T-helper 2 cell treated with Interferon-gamma antibody and Interleukin-4, amounts not matched to agents 5 μg/mL and 100 μg/mL, for 36 hours (primary cell): ENCODE data around the gene QRICH2.
"Not testable (repeated sequence)": the region's sequence is repeated elsewhere in the genome, so short reads cannot be mapped to it uniquely, and the experiment has no call there.

Experiments
- DNase-seq: peaks from one replicate; pipeline ENCODE4 v3.0.0; 2021; ENCODE audit warnings: low spot score
- H3K27ac Mint-ChIP-seq: one replicate; pipeline ENCODE4 v1.8.0; 2021; ENCODE audit warnings: mild to moderate bottlenecking, mixed read lengths
- H3K27me3 Mint-ChIP-seq: one replicate; pipeline ENCODE4 v1.8.0; 2021; ENCODE audit warnings: low read depth, mixed read lengths
- H3K36me3 Mint-ChIP-seq: one replicate; pipeline ENCODE4 v1.8.0; 2021; ENCODE audit warnings: low read depth, mixed read lengths
- H3K4me1 Mint-ChIP-seq: one replicate; pipeline ENCODE4 v1.8.0; 2021; ENCODE audit warnings: low read depth, mixed read lengths
- H3K4me3 Mint-ChIP-seq: one replicate; pipeline ENCODE4 v1.8.0; 2022; ENCODE audit warnings: mild to moderate bottlenecking, moderate library complexity, mixed read lengths
- H3K9me3 Mint-ChIP-seq: one replicate; pipeline ENCODE4 v1.8.0; 2021; ENCODE audit warnings: mixed read lengths

The QRICH2 gene

GRCh38 chr17:76307966-76308338 is at the start of gene QRICH2:
Gene QRICH2 (minus strand): TSS chr17:76308276. CDS start chr17:76307998, 278 bp downstream.
- DNase-seq, result no peak
- Mint-ChIP-seq H3K4me3 (no peak within 1 kb of the TSS), H3K4me1 (peaks cover 4% of the 10 kb centered on the region), H3K9me3 (no peaks in the 10 kb centered on the region), H3K36me3 (peaks cover 12% of the 10 kb centered on the region), H3K27me3 (no peaks in the 10 kb centered on the region), H3K27ac (no peak within 1 kb of the TSS)

DNA sequence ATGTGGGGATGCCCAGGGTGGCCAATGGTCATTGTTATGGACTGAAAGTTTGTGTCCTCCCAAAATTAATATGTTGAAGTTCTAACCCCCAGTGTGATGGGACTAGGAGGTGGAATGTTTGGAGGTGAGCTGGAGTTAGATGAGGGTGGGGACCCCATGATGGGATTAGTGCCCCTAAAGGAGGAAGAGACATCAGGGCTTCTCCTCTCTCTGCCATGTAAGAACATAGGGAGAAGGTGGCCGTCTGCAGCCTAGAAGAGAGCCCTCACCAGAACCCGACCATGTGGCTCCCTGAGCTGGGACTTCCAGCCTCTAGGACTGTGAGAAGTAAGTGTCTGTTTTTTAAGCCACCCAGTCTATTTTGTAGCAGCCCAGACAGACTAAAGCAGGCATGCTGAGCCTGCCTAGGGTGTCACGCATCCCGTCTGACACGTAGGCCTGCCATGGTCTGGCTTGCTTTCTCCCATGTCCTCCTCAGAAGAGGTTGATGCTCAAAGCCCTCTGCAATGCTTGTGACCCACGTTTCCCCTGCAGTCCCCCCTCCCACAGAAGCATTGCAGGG is 49.6 kb upstream of the QRICH2 start:
- Mint-ChIP-seq H3K27ac (no peak overlapping the region), H3K9me3 (no peaks in the 10 kb centered on the region), H3K27me3 (peaks cover 2% of the 10 kb centered on the region), H3K4me1 (peaks cover 13% of the 10 kb centered on the region), H3K36me3 (no peaks in the 10 kb centered on the region), H3K4me3 (no peak overlapping the region)
- DNase-seq, result no peak

DNA sequence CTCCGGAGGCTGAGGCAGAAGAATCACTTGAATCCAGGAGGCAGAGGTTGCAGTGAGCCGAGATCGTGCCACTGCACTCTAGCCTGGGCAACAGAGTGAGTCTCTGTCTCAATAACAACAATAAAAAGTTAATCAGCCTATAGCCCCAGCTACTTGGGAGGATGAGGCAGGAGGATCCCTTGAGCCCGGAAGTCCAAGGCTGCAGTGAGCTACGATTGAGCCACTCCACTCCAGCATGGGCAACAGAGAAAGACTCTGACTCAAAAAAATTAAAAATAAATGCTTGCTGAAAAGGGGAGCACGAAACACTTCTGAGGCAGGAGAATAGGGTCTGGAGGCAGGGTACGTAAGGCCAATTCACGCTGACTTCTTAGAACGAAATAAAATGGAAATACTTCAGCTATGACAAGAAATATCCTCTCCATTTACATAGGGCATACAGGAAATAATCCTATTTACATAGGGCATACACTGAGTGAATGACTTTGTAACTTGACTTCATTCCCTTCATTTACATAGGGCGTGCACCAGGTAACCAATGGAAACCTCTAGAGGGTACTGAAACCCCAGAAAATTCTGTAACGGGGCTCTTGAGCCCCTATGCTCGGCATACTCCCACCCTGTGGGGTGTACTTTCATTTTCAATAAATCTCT is 48.9 kb upstream of the QRICH2 start:
- H3K36me3 Mint-ChIP-seq, result no peaks in the 10 kb centered on the region
- H3K9me3 Mint-ChIP-seq, result no peaks in the 10 kb centered on the region
- peaks cover 19% of the 10 kb centered on the region for H3K4me1 Mint-ChIP-seq
- H3K27me3 Mint-ChIP-seq, result peaks cover 2% of the 10 kb centered on the region
- H3K27ac Mint-ChIP-seq, result peak overlapping the region; percentile 5
- H3K4me3 Mint-ChIP-seq, result no peak overlapping the region
- DNase-seq, result no peak

DNA sequence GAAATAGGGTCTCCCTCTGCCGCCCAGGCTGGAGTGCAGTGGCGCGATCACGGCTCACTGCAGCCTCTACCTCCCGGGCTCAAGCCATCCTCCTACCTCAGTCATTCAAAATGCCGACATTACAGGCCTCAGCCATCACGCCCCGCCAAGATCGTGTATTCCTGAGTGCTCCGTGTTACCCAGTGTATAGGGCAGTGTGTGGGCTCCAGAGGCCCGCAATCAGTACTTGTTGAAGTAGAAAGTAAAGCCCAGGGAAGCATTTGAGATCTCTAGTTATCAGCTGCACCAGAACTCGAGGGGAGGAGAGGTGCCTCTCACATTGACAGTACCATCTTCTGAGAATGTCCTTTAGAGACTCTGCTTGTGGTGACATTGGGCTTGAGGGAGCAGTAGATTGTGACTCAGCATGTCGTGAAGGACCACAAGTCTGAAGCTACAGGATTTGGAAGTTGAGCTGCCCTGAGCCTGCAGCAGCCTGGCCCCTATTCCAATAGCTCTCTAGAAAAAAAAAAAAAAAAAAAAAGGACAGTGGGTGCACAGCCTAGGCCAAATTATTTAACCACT is 46.8 kb upstream of the QRICH2 start:
- Mint-ChIP-seq H3K27ac (peak overlapping the region; percentile 50), H3K36me3 (peaks cover 4% of the 10 kb centered on the region), H3K27me3 (no peaks in the 10 kb centered on the region), H3K4me1 (peaks cover 27% of the 10 kb centered on the region), H3K9me3 (no peaks in the 10 kb centered on the region), H3K4me3 (peak overlapping the region; percentile 88)
- DNase-seq, result peak; percentile 8

DNA sequence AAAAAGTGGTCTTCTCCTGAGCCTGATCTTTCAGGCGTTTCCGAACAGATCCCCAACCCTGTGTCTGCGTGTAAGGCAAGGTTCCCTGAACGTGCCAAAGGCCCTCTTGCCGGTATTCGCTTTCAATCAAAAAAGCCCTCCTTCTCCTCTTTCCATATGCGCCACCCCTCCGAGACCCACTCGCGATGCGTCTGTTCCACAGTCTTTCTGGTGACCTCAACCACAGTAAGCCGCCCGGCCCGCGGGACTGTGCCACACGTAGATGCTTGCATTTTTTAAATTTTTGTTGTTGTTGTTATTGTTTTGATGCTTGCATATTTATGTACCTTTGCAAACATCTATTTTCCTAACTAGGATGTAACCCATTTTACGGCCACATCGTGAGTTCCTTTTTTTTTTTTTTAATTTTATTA is 46.2 kb upstream of the QRICH2 start:
- Mint-ChIP-seq H3K36me3 (peaks cover 4% of the 10 kb centered on the region), H3K9me3 (no peaks in the 10 kb centered on the region), H3K4me3 (peak overlapping the region; percentile 88), H3K27ac (peak overlapping the region; percentile 97), H3K27me3 (no peaks in the 10 kb centered on the region), H3K4me1 (peaks cover 27% of the 10 kb centered on the region)
- no peak for DNase-seq

- H3K4me3 Mint-ChIP-seq, result peak within 1 kb of the TSS; percentile 94
- peaks cover 4% of the 10 kb centered on the region for H3K36me3 Mint-ChIP-seq
- H3K27ac Mint-ChIP-seq, result peak within 1 kb of the TSS; percentile 97
- peaks cover 27% of the 10 kb centered on the region for H3K4me1 Mint-ChIP-seq
- peak; percentile 84 for DNase-seq
- no peaks in the 10 kb centered on the region for H3K27me3 Mint-ChIP-seq
- no peaks in the 10 kb centered on the region for H3K9me3 Mint-ChIP-seq
Measured at GRCh38 chr17:76353599-76354316, 45.7 kb upstream of the QRICH2 start, which contains the start of gene PRPSAP1. Gene PRPSAP1 (minus strand): TSS chr17:76353916. CDS start chr17:76353703, 213 bp downstream.

GRCh38 chr17:76353004-76353598 is 45.0 kb upstream of the QRICH2 start:
- peak overlapping the region; percentile 97 for H3K27ac Mint-ChIP-seq
- H3K4me3 Mint-ChIP-seq, result peak overlapping the region; percentile 94
- DNase-seq, result peak; percentile 23
- H3K27me3 Mint-ChIP-seq, result no peaks in the 10 kb centered on the region
- H3K9me3 Mint-ChIP-seq, result no peaks in the 10 kb centered on the region
- H3K4me1 Mint-ChIP-seq, result peaks cover 27% of the 10 kb centered on the region
- peaks cover 4% of the 10 kb centered on the region for H3K36me3 Mint-ChIP-seq

DNA sequence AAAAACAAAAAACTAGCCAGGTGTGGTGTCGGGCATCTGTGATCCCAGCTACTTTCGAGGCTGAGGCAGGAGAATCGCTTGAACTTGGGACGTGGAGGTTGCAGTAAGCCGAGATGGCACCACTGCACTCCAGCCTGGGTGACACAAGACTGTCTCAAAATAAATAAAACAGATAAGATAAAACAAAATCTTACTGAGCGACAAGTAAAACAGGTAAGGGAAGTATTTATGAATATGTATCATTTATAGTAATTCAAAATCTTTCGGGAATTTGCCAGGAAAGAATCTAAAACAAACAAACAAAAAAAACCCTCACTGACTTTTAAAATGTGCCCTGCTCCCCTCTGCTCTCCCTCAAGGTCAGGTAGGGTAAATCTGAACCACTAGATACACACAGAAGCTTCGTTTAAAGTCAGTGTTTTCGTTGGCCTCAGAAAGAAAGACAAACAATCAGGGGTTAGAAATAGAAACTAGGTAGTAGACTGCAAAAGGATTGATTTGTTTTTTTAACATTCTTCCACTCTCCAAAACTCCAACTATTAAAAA is 43.5 kb upstream of the QRICH2 start:
- H3K27ac Mint-ChIP-seq, result no peak overlapping the region
- H3K36me3 Mint-ChIP-seq, result peaks cover 11% of the 10 kb centered on the region
- no peak for DNase-seq
- H3K9me3 Mint-ChIP-seq, result no peaks in the 10 kb centered on the region
- peak overlapping the region; percentile 94 for H3K4me3 Mint-ChIP-seq
- H3K4me1 Mint-ChIP-seq, result peaks cover 26% of the 10 kb centered on the region
- H3K27me3 Mint-ChIP-seq, result no peaks in the 10 kb centered on the region

GRCh38 chr17:76350463-76350862 is 42.4 kb upstream of the QRICH2 start:
- no peak for DNase-seq
- no peak overlapping the region for H3K4me3 Mint-ChIP-seq
- H3K9me3 Mint-ChIP-seq, result no peaks in the 10 kb centered on the region
- H3K36me3 Mint-ChIP-seq, result peaks cover 20% of the 10 kb centered on the region
- no peaks in the 10 kb centered on the region for H3K27me3 Mint-ChIP-seq
- H3K4me1 Mint-ChIP-seq, result peaks cover 26% of the 10 kb centered on the region
- H3K27ac Mint-ChIP-seq, result no peak overlapping the region

- not testable (repeated sequence) for H3K9me3 Mint-ChIP-seq, H3K4me3 Mint-ChIP-seq, H3K27ac Mint-ChIP-seq, DNase-seq, H3K4me1 Mint-ChIP-seq, H3K27me3 Mint-ChIP-seq
- peaks cover 31% of the 10 kb centered on the region for H3K36me3 Mint-ChIP-seq
Measured at GRCh38 chr17:76346936-76347335, 38.9 kb upstream of the QRICH2 start.

- H3K36me3 Mint-ChIP-seq, result peaks cover 33% of the 10 kb centered on the region
- no peaks in the 10 kb centered on the region for H3K27me3 Mint-ChIP-seq
Measured at GRCh38 chr17:76345377-76345974, 37.4 kb upstream of the QRICH2 start.

GRCh38 chr17:76343106-76343505 is 35.0 kb upstream of the QRICH2 start:
- Mint-ChIP-seq H3K27ac (no peak overlapping the region), H3K9me3 (no peaks in the 10 kb centered on the region), H3K4me3 (no peak overlapping the region), H3K4me1 (no peaks in the 10 kb centered on the region), H3K36me3 (peaks cover 34% of the 10 kb centered on the region), H3K27me3 (no peaks in the 10 kb centered on the region)
- DNase-seq, result no peak

More at GRCh38 chr17:76345377-76345974, 37.4 kb upstream of the QRICH2 start:
- no peak overlapping the region for H3K4me3 Mint-ChIP-seq
- H3K9me3 Mint-ChIP-seq, result no peaks in the 10 kb centered on the region
- peaks cover 2% of the 10 kb centered on the region for H3K4me1 Mint-ChIP-seq
- DNase-seq, result no peak
- no peak overlapping the region for H3K27ac Mint-ChIP-seq

- peaks cover 25% of the 10 kb centered on the region for H3K36me3 Mint-ChIP-seq
Measured at GRCh38 chr17:76341301-76341700, 33.2 kb upstream of the QRICH2 start.

More at GRCh38 chr17:76341301-76341700, 33.2 kb upstream of the QRICH2 start:
- Mint-ChIP-seq H3K9me3 (no peaks in the 10 kb centered on the region), H3K27ac (no peak overlapping the region), H3K27me3 (no peaks in the 10 kb centered on the region), H3K4me3 (no peak overlapping the region), H3K4me1 (peaks cover 4% of the 10 kb centered on the region)
- no peak for DNase-seq
